HL-60 (cell line): Measurements from ENCODE around the gene UST.
A peak's percentile ranks its signal among the peaks of the same experiment; 100 is the strongest.

Experiments
- DNase-seq, 2 experiments: peaks; one replicate each; pipeline ENCODE4 v3.0.0-alpha.2; 2010 to 2020; ENCODE audit warnings: low read depth in 1 of 2, low spot score in 1 of 2
- H3K27ac ChIP-seq: fragments of 250-450 bp; sonication (Bioruptor Pico); replicated peaks from 2 replicates; pipeline ENCODE4 v1.5.1; 2020; ENCODE audit warnings: mild to moderate bottlenecking, moderate library complexity
- H3K27me3 ChIP-seq: fragments of 250-450 bp; sonication (Bioruptor Pico); 2 replicates; pipeline ENCODE4 v1.5.1; 2021; ENCODE audit warnings: mild to moderate bottlenecking, moderate library complexity; ENCODE audit not compliant: insufficient read depth, poor library complexity, severe bottlenecking
- H3K4me3 ChIP-seq: replicated peaks from 2 replicates; pipeline ENCODE4 v1.5.1; 2011; ENCODE audit warnings: mild to moderate bottlenecking, control low read depth, low read length; ENCODE audit not compliant: insufficient read depth
- GABPA ChIP-seq: IDR thresholded peaks from 2 replicates; pipeline ENCODE4 v1.6.1; 2012; ENCODE audit warnings: low read depth
- POLR2AphosphoS5 ChIP-seq: IDR thresholded peaks from 2 replicates; pipeline ENCODE4 v1.6.1; 2012; ENCODE audit warnings: low read depth
- SPI1 ChIP-seq: IDR thresholded peaks from 2 replicates; pipeline ENCODE4 v1.6.1; 2012; ENCODE audit warnings: low read depth, mild to moderate bottlenecking, borderline replicate concordance
- TF ChIP-seq, protein P1 (sequence below): IDR thresholded peaks from one replicate; pipeline ENCODE4 v1.5.1; 2011; ENCODE audit warnings: low read length, control low read depth, inconsistent platforms; ENCODE audit not compliant: insufficient read depth
- TF ChIP-seq, protein P2 (sequence below): IDR thresholded peaks from 2 replicates; pipeline ENCODE4 v1.6.1; 2012; ENCODE audit warnings: low read depth; ENCODE audit not compliant: insufficient replicate concordance

Gene UST

DNA sequence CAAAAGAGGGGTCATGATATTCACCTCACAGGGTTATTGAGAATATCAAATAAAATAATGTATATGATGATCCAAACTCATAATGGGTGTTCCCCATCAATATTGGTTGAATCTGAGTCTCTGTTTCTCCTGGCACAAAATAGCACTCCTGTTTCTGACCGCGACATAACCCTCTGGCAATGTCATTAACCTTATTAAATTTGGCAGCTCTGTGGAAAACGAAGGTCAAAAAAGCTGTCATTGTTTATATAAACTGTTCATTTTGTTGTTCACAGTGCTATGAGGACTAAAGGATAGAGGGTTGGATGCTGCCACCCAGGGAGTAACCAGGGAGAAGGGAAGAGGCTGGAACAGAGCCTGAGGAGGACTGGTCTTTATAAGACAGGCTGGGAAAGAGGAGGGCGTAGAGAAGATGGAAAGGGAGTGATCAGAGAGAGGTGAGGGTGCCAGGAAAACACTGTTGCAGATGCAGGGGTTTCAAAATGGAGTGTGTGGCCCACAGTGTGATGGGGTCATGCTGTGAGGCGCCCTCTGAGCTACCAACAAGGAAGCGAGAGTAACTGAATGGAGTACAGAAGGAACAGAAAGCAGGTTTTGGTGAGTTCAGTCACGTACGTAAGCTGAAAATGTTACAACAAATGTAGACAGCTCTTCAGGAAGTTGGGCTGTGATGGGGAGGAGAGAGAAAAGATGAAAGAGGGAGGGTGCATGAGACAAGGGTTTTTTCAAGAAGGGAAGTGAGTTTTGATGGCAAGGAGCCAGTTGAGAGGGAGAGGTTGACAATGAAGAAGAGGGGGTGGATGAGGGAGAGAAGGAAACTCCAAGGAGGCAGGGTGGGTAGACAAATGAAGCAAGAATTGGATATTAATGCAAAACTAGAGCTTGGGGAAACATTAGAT, 319.1 kb downstream of the UST start:
- peak; percentile 66 to 95 for DNase-seq
- Histone ChIP-seq H3K27me3 (no peaks in the 10 kb centered on the region), H3K4me3 (no peak overlapping the region), H3K27ac (no peak overlapping the region)
- TF ChIP-seq SPI1 (peak; percentile 85), POLR2AphosphoS5 (no peak)

DNA sequence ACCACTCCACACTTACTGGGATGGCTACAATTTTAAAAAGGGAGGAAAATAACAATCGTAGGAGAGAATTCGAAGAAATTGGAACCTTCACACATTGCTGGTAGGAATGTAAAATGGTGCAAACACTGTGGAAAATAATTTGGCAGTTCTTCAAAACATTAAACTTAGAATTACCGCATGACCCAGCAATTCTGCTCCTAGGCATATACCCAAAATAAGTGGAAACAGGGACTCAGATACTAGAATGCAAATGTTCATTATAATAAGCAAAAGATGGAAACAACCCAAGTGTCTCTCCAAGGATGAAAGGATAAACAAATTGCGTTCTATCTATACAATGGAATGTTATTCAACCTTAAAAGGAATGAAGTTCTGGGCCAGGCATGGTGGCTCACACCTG, 325.2 kb downstream of the UST start:
- TF ChIP-seq GABPA: no peak
- TF ChIP-seq POLR2AphosphoS5: no peak
- TF ChIP-seq, protein P1, sequence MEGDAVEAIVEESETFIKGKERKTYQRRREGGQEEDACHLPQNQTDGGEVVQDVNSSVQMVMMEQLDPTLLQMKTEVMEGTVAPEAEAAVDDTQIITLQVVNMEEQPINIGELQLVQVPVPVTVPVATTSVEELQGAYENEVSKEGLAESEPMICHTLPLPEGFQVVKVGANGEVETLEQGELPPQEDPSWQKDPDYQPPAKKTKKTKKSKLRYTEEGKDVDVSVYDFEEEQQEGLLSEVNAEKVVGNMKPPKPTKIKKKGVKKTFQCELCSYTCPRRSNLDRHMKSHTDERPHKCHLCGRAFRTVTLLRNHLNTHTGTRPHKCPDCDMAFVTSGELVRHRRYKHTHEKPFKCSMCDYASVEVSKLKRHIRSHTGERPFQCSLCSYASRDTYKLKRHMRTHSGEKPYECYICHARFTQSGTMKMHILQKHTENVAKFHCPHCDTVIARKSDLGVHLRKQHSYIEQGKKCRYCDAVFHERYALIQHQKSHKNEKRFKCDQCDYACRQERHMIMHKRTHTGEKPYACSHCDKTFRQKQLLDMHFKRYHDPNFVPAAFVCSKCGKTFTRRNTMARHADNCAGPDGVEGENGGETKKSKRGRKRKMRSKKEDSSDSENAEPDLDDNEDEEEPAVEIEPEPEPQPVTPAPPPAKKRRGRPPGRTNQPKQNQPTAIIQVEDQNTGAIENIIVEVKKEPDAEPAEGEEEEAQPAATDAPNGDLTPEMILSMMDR: no peak
- TF ChIP-seq, protein P2, sequence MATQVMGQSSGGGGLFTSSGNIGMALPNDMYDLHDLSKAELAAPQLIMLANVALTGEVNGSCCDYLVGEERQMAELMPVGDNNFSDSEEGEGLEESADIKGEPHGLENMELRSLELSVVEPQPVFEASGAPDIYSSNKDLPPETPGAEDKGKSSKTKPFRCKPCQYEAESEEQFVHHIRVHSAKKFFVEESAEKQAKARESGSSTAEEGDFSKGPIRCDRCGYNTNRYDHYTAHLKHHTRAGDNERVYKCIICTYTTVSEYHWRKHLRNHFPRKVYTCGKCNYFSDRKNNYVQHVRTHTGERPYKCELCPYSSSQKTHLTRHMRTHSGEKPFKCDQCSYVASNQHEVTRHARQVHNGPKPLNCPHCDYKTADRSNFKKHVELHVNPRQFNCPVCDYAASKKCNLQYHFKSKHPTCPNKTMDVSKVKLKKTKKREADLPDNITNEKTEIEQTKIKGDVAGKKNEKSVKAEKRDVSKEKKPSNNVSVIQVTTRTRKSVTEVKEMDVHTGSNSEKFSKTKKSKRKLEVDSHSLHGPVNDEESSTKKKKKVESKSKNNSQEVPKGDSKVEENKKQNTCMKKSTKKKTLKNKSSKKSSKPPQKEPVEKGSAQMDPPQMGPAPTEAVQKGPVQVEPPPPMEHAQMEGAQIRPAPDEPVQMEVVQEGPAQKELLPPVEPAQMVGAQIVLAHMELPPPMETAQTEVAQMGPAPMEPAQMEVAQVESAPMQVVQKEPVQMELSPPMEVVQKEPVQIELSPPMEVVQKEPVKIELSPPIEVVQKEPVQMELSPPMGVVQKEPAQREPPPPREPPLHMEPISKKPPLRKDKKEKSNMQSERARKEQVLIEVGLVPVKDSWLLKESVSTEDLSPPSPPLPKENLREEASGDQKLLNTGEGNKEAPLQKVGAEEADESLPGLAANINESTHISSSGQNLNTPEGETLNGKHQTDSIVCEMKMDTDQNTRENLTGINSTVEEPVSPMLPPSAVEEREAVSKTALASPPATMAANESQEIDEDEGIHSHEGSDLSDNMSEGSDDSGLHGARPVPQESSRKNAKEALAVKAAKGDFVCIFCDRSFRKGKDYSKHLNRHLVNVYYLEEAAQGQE: no peak
- no peak for TF ChIP-seq SPI1
- no peak for DNase-seq
- Histone ChIP-seq H3K27me3 (no peaks in the 10 kb centered on the region), H3K27ac (no peak overlapping the region), H3K4me3 (no peak overlapping the region)

DNA sequence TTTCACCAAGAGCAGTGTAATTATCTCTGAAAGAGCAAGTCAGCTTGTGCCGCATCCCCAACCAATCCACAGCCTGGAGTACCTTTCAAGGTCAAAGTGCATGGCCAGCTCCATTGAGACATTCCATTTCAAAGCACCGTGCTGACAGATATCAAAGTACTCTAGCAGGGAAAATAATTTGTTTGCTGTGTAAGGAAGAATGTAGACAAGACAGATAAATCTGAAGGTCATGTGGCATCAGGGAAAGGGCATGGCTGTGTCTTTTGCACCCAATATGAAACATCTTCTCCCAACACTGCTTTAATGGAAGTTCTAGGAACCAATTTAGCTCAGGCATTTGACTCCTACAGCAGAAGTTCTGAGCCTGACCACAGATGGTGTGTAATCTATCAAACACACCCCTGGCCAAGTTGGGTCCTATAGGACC, 328.0 kb downstream of the UST start:
- no peak overlapping the region for H3K27ac ChIP-seq
- H3K27me3 ChIP-seq: no peaks in the 10 kb centered on the region

More for the DNA sequence above, 328.0 kb downstream of the UST start:
- TF ChIP-seq GABPA: no peak
- TF ChIP-seq SPI1: no peak
- TF ChIP-seq, protein P2: no peak
- TF ChIP-seq, protein P1: no peak
- TF ChIP-seq POLR2AphosphoS5: no peak
- H3K4me3 ChIP-seq: no peak overlapping the region
- DNase-seq: no peak
